ENCODE measurements around the gene ZNF500.

DNA sequence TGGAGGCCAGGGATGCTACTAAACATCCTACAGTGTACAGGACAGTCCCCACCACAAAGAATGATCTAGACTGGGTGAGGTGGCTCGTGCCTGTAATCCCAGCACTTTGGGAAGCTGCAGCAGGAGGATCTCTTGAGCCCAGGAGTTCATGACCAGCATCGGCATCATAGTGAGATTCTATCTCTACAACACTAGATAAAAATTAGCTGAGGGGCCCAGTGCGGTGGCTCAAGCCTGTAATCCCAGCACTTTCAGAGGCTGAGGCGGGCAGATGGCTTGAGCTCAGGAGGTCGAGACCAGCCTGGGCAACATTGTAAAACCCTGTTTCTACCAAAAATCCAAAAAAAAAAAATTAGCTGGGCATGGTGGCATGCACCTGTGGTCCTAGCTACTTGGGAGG is 5.4 kb upstream of the ZNF500 start:
- TF ChIP-seq, protein P1, sequence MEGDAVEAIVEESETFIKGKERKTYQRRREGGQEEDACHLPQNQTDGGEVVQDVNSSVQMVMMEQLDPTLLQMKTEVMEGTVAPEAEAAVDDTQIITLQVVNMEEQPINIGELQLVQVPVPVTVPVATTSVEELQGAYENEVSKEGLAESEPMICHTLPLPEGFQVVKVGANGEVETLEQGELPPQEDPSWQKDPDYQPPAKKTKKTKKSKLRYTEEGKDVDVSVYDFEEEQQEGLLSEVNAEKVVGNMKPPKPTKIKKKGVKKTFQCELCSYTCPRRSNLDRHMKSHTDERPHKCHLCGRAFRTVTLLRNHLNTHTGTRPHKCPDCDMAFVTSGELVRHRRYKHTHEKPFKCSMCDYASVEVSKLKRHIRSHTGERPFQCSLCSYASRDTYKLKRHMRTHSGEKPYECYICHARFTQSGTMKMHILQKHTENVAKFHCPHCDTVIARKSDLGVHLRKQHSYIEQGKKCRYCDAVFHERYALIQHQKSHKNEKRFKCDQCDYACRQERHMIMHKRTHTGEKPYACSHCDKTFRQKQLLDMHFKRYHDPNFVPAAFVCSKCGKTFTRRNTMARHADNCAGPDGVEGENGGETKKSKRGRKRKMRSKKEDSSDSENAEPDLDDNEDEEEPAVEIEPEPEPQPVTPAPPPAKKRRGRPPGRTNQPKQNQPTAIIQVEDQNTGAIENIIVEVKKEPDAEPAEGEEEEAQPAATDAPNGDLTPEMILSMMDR (IDR thresholded peaks at IDR 0.05) = no peak
- TF ChIP-seq POLR2A (IDR thresholded peaks at IDR 0.05) = no peak
